T-helper 2 cell (primary cell): Measurements from ENCODE around the gene KDELR1.

Experiments
- DNase-seq, 5 experiments: peaks; one replicate each; pipeline versions ENCODE4 v3.0.0 to v3.0.0-alpha.2; 2012 to 2022
- total RNA-seq, 2 donors: gene quantifications; one replicate each; lab custom pipeline; 2026; lab: John Stamatoyannopoulos, UW

KDELR1 gene
- total RNA-seq: 14.3 to 18.9 reads per million in 2 donors

GRCh38 chr19:48391100-48392005, at the start of gene KDELR1:
Gene KDELR1, minus strand, starts transcription at chr19:48391551. Its CDS starts 193 bp downstream, at chr19:48391358.
- peak; percentile 56 to 68 (median 61) for DNase-seq

DNA sequence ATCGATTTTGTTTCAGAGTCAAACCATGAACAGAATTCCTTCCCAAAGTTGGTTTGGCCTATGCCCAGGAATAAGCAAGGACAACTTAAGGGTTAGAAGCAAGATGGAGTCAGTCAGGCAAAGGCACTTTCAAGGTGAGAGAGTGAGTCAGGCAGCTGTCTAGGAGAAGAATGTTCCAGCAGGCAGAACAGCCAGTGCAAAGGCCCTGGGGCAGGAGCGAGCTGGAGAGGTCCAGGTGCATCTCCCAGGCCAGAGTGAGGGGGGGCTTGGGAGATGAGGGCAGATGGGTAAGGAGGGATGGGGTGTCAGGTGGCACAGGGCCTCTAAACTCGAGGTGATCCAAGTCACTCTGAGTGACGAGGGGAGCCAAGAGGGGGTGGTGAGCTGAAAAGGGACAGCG, 45.2 kb upstream of the KDELR1 start:
- DNase-seq: no peak

DNA sequence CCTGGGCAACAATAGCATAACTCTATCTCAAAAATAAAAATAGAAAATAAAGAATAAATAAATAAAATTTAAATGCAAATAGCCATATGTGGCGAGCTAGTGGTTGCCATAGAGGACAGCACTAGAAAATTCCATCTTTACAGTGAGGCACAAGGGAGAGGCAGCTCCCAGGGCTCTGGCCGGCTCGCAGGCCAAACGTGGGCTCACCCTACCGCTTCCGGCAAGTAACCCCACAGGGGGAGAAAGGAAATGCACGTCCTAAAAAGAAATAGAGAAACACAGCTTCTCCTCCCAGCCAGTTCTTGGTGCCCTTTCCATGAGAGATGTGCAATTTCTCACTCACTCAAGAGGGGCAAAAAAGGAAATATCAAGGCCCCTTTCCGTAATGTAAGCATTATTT, 42.0 kb upstream of the KDELR1 start:
- DNase-seq: no peak

- DNase-seq: no peak
Observed at GRCh38 chr19:48428670-48429069, 37.3 kb upstream of the KDELR1 start.

DNA sequence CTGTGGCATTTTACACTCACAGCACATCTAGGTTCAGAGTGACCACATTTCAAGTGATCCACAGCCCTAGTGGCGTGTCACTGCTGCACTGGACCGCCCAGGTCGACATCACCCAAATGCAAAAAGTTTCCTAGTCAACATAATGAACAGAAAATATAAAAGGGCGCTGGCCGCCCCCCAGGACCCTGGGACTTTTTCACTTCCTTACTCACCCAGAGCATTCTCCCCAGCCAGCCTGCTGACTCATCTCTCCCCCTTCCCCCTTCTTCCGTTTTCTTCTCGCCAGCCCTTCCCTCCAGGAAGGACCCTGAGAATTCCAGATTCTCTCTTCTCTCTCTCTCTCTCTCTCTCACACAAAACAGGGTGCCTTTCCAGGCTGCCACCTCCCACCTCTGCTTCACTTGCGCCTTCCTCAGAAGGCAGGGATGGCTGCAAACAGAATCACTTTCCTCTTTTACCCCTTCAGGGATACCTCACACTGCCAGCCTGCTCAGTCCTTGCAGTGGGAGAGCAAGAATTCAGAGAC, 33.4 kb upstream of the KDELR1 start:
- DNase-seq: no peak

DNA sequence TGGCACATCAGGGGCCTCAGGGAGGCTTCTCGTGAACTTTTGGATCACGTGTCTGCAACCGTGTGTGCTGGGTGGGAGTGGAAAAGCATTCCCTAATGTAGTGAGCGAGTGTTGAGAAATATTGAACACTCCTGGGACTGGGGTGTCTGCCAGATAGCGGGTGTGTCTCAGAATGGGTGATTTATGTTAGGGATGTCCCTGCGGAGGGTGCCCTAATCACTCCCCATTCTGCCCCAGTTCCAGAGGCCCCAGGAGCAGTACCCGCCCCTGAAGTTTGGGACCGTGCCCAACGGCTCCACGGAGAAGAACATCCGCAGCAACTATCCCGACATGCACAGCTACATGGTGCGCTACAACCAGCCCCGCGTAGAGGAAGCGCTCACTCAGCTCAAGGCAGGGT, 30.2 kb upstream of the KDELR1 start:
- no peak for DNase-seq

GRCh38 chr19:48419158-48419920, 28.0 kb upstream of the KDELR1 start:
- peak in 4 of 5 experiments; percentile 43 to 82 (median 67) for DNase-seq

DNA sequence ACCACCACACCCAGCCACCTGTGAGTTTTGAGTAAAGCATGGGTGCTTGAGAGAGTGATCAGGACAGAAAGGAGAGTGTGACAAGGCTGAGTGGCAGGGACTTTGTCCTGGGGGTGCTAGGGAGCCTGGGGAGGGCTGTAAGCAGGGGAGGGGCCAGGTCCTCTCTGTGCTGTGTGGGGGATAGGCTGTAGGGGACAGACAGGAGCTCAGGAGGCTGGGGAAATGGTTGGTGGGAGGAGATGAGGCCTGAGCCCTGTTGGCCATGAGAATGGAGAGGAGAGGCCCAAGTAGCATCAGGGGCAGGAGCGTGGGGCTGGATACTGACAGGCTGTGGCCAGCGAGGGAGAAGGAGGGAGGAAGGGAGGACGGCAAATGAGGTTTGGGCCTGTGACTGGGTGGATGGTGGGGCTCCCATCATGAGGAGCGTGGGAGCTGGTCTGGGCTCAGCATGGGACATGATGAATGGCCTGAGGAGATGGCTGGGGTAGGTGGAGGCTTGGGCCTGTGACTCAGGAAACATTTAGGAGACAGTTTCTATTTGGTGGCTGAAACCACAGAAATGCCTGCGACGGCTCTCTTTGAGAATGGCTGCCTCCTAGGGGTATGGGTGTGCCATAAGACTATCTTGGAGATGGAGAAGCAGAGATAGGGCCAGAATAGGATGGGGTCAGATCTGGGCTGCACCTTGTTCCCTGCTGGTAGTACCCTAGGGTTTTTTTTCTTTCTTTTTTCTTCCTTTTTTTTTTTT, 27.1 kb upstream of the KDELR1 start:
- no peak for DNase-seq

DNA sequence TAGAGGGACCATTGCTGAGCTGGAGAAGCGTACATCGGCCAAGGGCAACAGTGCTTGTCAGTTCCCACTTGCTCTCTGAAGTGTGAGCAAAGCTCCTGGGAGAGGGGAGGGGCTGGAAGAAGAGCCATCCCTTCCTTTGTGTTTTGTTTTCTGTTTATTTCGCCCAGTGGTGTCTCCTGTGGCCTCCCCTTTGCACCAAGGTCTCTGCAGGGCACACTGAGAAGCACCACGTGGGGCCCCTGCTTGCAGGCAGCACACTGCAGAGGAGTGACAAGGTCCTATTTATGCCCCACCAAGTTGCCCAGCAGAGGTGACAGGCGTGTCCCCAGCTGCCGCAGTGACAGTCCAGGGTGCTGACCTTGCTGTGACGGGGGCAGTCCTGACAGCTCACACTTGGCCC, 26.1 kb upstream of the KDELR1 start:
- DNase-seq: no peak

DNA sequence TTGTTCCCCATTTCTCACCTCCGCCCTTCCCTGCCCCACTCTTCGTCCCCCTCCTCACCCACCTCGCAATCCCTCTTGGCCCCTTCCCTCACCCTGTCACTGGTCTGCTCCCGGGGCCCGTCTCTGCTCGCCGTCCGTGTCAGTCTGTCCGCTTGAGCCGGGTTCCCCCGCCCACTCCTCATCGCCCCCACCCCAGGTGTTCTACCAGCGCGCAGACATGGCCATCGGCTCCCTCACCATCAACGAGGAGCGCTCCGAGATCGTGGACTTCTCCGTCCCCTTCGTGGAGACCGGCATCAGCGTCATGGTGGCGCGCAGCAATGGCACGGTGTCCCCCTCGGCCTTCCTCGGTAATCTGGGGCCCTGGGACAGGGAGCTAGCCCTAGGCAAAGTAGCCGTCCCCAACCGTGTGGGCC, 24.5 kb upstream of the KDELR1 start:
- no peak for DNase-seq

DNA sequence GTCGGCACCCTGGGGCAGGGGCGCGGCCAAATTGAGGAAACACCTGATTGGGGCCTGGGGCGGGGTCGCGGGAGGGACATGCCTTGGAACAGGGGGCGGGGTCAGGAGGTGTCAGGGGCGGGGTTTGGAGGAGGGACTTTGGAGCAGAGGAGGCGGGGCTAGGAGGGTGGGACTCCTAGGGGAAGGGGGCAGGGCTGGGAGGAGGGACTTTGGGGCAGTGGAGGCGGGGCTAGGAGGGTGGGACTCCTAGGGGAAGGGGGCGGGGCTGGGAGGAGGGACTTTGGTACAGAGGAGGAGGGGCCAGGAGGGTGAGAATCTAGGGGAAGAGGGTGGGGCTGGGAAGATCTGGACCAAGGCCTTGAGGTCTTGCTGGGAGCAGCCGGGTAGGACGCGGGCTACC, 24.0 kb upstream of the KDELR1 start:
- DNase-seq: peak; percentile 49 to 83 (median 56)

- no peak for DNase-seq
Observed at GRCh38 chr19:48413879-48414587, 22.7 kb upstream of the KDELR1 start.

DNA sequence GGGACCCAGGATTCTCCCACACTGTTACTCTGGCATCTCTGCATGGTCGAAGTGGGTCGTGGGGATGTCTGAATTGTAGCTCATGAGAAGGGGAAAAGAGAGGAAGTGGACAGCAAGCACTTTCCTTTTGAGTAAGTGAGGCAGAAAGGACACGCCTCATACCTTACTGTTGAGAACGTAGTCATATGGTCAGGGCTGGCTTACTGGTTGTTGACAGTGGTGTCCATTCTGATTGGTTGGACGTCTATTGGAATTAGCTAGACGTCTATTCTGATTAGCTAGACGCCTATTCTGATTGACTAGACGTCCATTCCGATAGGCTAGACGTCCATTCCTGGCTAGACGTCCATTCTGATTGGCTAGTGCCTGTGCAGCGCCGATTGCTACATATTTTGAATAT, 14.5 kb upstream of the KDELR1 start:
- no peak for DNase-seq

GRCh38 chr19:48405010-48405659, 13.8 kb upstream of the KDELR1 start:
- no peak for DNase-seq

DNA sequence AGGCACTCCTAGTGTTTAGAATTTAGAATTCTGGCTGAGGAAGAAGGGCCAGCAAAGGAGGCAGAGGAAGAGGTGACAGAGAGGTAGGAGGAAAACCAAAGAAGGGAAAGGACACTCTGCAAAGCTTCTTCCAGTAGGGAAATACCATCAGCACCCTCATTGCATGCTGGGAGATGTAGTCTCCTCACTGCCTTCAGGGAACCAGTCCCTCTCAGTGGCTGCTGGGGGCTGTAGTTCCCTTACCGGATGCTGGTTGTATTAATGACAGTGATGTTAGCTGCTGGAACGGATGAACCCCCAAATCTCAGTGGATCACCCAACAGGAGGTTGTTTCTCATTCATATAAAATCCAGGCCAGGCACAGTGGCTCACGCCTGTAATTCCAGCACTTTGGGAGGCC, 12.3 kb upstream of the KDELR1 start:
- DNase-seq: peak in 3 of 5 experiments; percentile 19 to 75 (median 47)

GRCh38 chr19:48401287-48401686, 9.9 kb upstream of the KDELR1 start:
- no peak for DNase-seq

GRCh38 chr19:48400018-48400742, 8.8 kb upstream of the KDELR1 start:
- peak in 2 of 5 experiments; percentile 30 to 34 for DNase-seq

- peak; percentile 72 to 97 (median 77) for DNase-seq
Observed at GRCh38 chr19:48398375-48399235, 7.3 kb upstream of the KDELR1 start.

GRCh38 chr19:48398102-48398374, 6.7 kb upstream of the KDELR1 start:
- no peak for DNase-seq
